ENCODE data around the gene JPT2. TPM values are rescaled to one million over a fixed set of nuclear protein-coding genes. Genes with fewer than 3 reads are reported as not detected.

JPT2 gene
- total and polyA plus RNA-seq, 8 donors, result 13.5 to 49.3 (median 27.5) TPM

DNA sequence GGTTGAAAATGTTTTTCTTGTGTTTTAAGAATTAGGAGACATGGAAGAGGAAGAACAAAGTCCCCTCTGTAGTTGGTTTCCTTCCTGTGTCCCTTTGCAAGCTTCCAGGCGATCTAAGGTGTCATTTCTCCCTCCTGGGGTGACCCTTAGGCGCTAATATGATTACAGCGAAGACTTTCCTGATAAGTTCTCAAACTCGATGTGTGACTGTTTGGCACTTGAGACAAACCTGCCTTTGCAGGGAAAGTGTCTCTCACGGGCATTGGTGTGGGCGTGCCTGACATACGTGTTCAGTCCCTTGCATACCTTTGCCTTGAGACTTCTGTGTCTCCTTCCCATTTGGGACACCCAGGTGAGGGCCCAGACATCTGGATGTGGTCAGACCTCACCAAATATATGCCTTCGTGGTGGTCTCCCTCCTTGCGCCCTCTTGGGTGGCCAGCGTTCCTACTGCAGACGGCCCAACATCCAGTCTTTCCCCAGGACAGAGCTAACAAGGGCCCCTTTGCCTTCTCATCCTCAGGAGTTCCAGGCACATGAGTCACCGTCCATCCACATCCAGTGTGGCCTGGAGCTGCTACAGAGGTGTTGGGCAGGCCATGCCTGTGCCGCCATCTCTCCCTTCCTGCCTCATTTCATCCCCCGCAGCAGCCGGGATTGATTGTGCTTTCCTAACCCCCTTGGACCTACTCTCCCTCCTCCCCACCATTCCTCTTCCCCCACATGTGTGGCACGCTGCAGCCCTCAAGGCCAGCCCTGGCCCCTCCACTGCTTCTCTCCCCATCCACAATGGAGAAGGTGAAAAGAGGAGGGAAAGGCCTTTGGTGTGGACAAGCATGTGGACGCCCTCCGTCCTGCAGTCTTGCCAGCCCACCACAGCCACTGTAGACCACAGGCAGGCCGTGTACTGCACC lies 3.1 kb upstream of the JPT2 start:
- Histone ChIP-seq H3K9me3 (no peaks in the 10 kb centered on the region), H3K4me1 (peaks cover 0 to 12% (median 4%) of the 10 kb centered on the region in 3 donors), H3K36me3 (peaks cover 4 to 30% (median 11%) of the 10 kb centered on the region in 3 donors), H3K27ac (no peak overlapping the region), H3K27me3 (no peaks in the 10 kb centered on the region), H3K4me3 (no peak overlapping the region)
- FAIRE-seq (no peak), ATAC-seq (no peak), DNase-seq (no peak)
- 88 to 91% methylated on average over 19 of the region's 19 CpGs for WGBS, 2 donors
- intact Hi-C loops (cut with DNase I), result no loop called here
- TF ChIP-seq CTCF (IDR thresholded peaks at IDR 0.05), result no peak

DNA sequence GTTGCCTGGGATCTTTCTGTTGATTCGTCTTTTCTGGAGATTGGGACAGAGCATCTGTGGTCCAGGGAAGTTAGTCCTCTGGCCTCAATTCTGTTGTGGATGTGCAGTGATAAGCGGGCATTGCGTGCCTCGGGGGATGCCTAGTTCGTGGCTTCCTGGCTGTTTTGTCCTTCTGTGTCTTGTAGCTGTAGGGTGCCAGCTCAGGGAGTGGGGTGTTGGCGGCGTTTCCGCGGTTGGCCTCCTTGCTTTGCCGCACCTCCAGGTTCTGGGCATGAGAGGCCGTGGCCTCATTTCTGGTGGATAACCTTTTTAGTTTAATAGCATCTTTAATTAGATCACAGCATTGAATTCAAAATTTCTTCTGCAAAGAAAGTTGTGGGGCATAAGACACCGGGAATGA lies 1.4 kb upstream of the JPT2 start:
- ATAC-seq, result no peak
- no peak for TF ChIP-seq CTCF (IDR thresholded peaks at IDR 0.05)
- peaks cover 0 to 14% (median 8%) of the 10 kb centered on the region in 3 donors for H3K36me3 ChIP-seq
- peaks cover 0 to 12% (median 4%) of the 10 kb centered on the region in 3 donors for H3K4me1 ChIP-seq
- H3K27ac ChIP-seq, result no peak overlapping the region
- H3K4me3 ChIP-seq, result no peak overlapping the region
- 93 to 94% methylated on average over 12 of the region's 12 CpGs for WGBS, 2 donors
- no peaks in the 10 kb centered on the region for H3K27me3 ChIP-seq
- H3K9me3 ChIP-seq, result no peaks in the 10 kb centered on the region
- no peak for FAIRE-seq
- DNase-seq, result no peak
- intact Hi-C loops (cut with DNase I), result no loop called here

- no peaks in the 10 kb centered on the region for H3K9me3 ChIP-seq
- FAIRE-seq, result no peak
- 79 to 83% methylated on average over 18 of the region's 18 CpGs for WGBS, 2 donors
- peak overlapping the region in 2 of 4 donors; percentile 65 to 86 for H3K4me3 ChIP-seq
- intact Hi-C loops (cut with DNase I), result no loop called here
- peak overlapping the region; percentile 4 to 70 (median 36) for H3K27ac ChIP-seq
- H3K4me1 ChIP-seq, result peaks cover 0 to 12% (median 4%) of the 10 kb centered on the region in 3 donors
- no peak for TF ChIP-seq CTCF (IDR thresholded peaks at IDR 0.05)
- H3K27me3 ChIP-seq, result no peaks in the 10 kb centered on the region
- DNase-seq, result no peak
- ATAC-seq, result no peak
- peaks cover 0 to 8% (median 4%) of the 10 kb centered on the region in 3 donors for H3K36me3 ChIP-seq
Measured at GRCh38 chr16:1677339-1677738, 740 bp upstream of the JPT2 start.

GRCh38 chr16:1678500-1679098 lies 520 bp downstream of the JPT2 start:
- Histone ChIP-seq H3K27me3 (no peaks in the 10 kb centered on the region), H3K4me3 (peak overlapping the region; percentile 65 to 98 (median 83)), H3K9me3 (no peaks in the 10 kb centered on the region), H3K27ac (peak overlapping the region; percentile 70 to 82 (median 70)), H3K4me1 (peaks cover 0 to 12% (median 4%) of the 10 kb centered on the region in 3 donors), H3K36me3 (peaks cover 0 to 4% (median 3%) of the 10 kb centered on the region in 3 donors)
- DNase-seq (peak in 5 of 6 donors; percentile 35 to 84 (median 44)), FAIRE-seq (no peak), ATAC-seq (peak; percentile 32 to 39 (median 36))
- intact Hi-C loops (cut with DNase I), result no loop called here
- 0 to 1% methylated on average over 43 to 45 of the region's 45 CpGs for WGBS, 2 donors
- TF ChIP-seq CTCF (IDR thresholded peaks at IDR 0.05), result no peak
